HepG2 (cell line): Measurements from ENCODE around the gene TBC1D25. TPM values are rescaled to one million over a fixed set of nuclear protein-coding genes. Genes with fewer than 3 reads are reported as not detected.
A peak's percentile ranks its signal among the peaks of the same experiment; 100 is the strongest.

Experiments
- ATAC-seq: fragments of 200-7000 bp; cut with Tn5 transposase; 3 replicates; pipeline ENCODE4 v1.9.1; 2020; ENCODE audit warnings: mild to moderate bottlenecking, moderate library complexity
- BruUV-seq: library from RNA; stranded (reverse); fragments of 400-500 nt; replicated peaks from 2 replicates; lab custom pipeline; 2021; lab: Mats Ljungman, UMichigan
- CTCF ChIA-PET: fragments of 300-600 bp; formaldehyde crosslinking; extraction: SDS; loops from one replicate; lab custom pipeline; 2021; ENCODE audit warnings: low total read pairs, inconsistent platforms, low intra/inter-chr PET ratio; lab: Yijun Ruan, JAX
- POLR2A ChIA-PET: fragments of 350-600 bp; sonication (Branson Sonifier 250); formaldehyde crosslinking; loops from one replicate; lab custom pipeline; 2020; ENCODE audit warnings: antibody characterized with exemption, inconsistent platforms; lab: Yijun Ruan, JAX
- DNase-seq: peaks from one replicate; pipeline ENCODE4 v3.0.0-alpha.2; 2015; ENCODE audit warnings: low spot score
- FAIRE-seq: peaks from 3 replicates; lab custom pipeline; 2011; peaks lifted over from hg19 to GRCh38; lab: Jason Lieb, UNC
- H2AFZ ChIP-seq: one replicate; pipeline ENCODE4 v1.6.1; 2011; ENCODE audit warnings: low read length, inconsistent platforms
- H3K27ac ChIP-seq: fragments of 300-600 bp; 3 replicates; pipeline ENCODE4 v1.8.0; 2011; ENCODE audit warnings: mixed run types, mild to moderate bottlenecking, mixed read lengths, low read length, inconsistent platforms; ENCODE audit not compliant: insufficient read depth; ENCODE audit errors: extremely low read length
- H3K27me3 ChIP-seq, 2 experiments: fragments of 200-600 bp in 1 of 2; 2 replicates in 1 of 2; 3 replicates in 1 of 2; pipeline versions ENCODE4 v1.6.0 to v1.8.0; 2011; ENCODE audit warnings: low read length in 2 of 2, mild to moderate bottlenecking in 2 of 2, moderate library complexity in 2 of 2, inconsistent platforms in 1 of 2; ENCODE audit not compliant: insufficient read depth in 2 of 2, control insufficient read depth in 1 of 2
- H3K36me3 ChIP-seq, 2 experiments: fragments of 200-600 bp in 1 of 2; replicated peaks in 1 of 2; 2 replicates in 1 of 2; 3 replicates in 1 of 2; pipeline versions ENCODE4 v1.5.1 to v1.8.0; 2011; ENCODE audit warnings: low read length in 2 of 2, inconsistent platforms in 1 of 2; ENCODE audit not compliant: insufficient read depth in 2 of 2, control insufficient read depth in 1 of 2
- H3K4me1 ChIP-seq: 2 replicates; pipeline ENCODE4 v1.5.1; 2012; ENCODE audit warnings: low read length, inconsistent platforms; ENCODE audit not compliant: insufficient read depth
- H3K4me2 ChIP-seq: 2 replicates; pipeline ENCODE4 v1.6.0; 2011; ENCODE audit warnings: low read depth, low read length, inconsistent platforms
- H3K4me3 ChIP-seq, 3 experiments: fragments of 200-600 bp in 1 of 3; sonication (generic), shearing (Covaris generic) in 1 of 3; replicated peaks in 1 of 3; 2 replicates each; pipeline ENCODE4 v1.5.1; 2011 to 2016; ENCODE audit warnings: low read length in 3 of 3, inconsistent platforms in 2 of 3, low read depth in 2 of 3, mild to moderate bottlenecking in 2 of 3, control low read depth in 1 of 3, mixed read lengths in 1 of 3; ENCODE audit not compliant: insufficient read depth in 1 of 3
- H3K79me2 ChIP-seq: one replicate; pipeline ENCODE4 v1.6.1; 2011; ENCODE audit warnings: low read length, inconsistent platforms; ENCODE audit not compliant: insufficient read depth
- H3K9ac ChIP-seq: 2 replicates; pipeline ENCODE4 v1.6.0; 2011; ENCODE audit warnings: mild to moderate bottlenecking, low read depth, low read length, inconsistent platforms; ENCODE audit not compliant: insufficient read depth
- H3K9me3 ChIP-seq: 2 replicates; pipeline ENCODE4 v1.5.1; 2012; ENCODE audit warnings: mild to moderate bottlenecking, low read length
- H4K20me1 ChIP-seq: 2 replicates; pipeline ENCODE4 v1.6.0; 2011; ENCODE audit warnings: inconsistent platforms, mild to moderate bottlenecking, low read length, moderate library complexity; ENCODE audit not compliant: insufficient read depth
- DR1 ChIP-seq: sonication (generic); formaldehyde crosslinking; IDR thresholded peaks from 2 replicates; pipeline ENCODE4 v1.8.0; 2021; ENCODE audit warnings: mild to moderate bottlenecking, missing genetic modification reagents, inconsistent platforms
- FOXK2 ChIP-seq: fragments of 450-650 bp; IDR thresholded peaks from 2 replicates; pipeline ENCODE4 v1.6.1; 2016
- KDM1A ChIP-seq: IDR thresholded peaks from 2 replicates; pipeline ENCODE4 v1.6.1; 2016; ENCODE audit warnings: missing compliant biosample characterization
- NR3C1 ChIP-seq: sonication (generic); formaldehyde crosslinking; IDR thresholded peaks from 2 replicates; pipeline ENCODE4 v1.4.0; 2020; ENCODE audit warnings: missing genetic modification reagents
- NRL ChIP-seq: sonication (generic); formaldehyde crosslinking; IDR thresholded peaks from 2 replicates; pipeline ENCODE4 v1.5.0; 2020; ENCODE audit warnings: missing genetic modification reagents, mild to moderate bottlenecking, moderate library complexity, borderline replicate concordance
- REPIN1 ChIP-seq: sonication (generic); formaldehyde crosslinking; IDR thresholded peaks from 2 replicates; pipeline ENCODE4 v1.8.0; 2022; ENCODE audit warnings: missing genetic modification reagents, low read depth, mild to moderate bottlenecking, borderline replicate concordance
- TAF1 ChIP-seq: sonication (generic); formaldehyde crosslinking; IDR thresholded peaks from 2 replicates; pipeline ENCODE4 v1.4.0; 2020; ENCODE audit warnings: missing genetic modification reagents
- ZMYM3 ChIP-seq: sonication (generic); formaldehyde crosslinking; IDR thresholded peaks from 2 replicates; pipeline ENCODE4 v1.5.1; 2020; ENCODE audit warnings: mild to moderate bottlenecking, missing genetic modification reagents
- WGBS: methylation state at CpG from one replicate; pipeline ENCODE4 v1.1.6; 2017; ENCODE audit warnings: low lambda C conversion rate; 5-methylcytosine and 5-hydroxymethylcytosine counted together
- in situ Hi-C: cut with HindIII; loops from 2 replicates; pipeline ENCODE4 v1.10.0; 2017; ENCODE audit warnings: low pct_unique_long_range_greater_than_20kb; ENCODE audit not compliant: extremely low pct_ligation_motif_present
- intact Hi-C: fragments of 100-400 bp; cut with micrococcal nuclease; formaldehyde crosslinking; loops from one replicate; pipeline ENCODE4 v1.10.0; 2022; ENCODE audit not compliant: unreplicated experiment
- polyA plus RNA-seq, 8 experiments: library from polyadenylated mRNA; depleted of rRNA in 3 of 8; stranded (reverse) in 7 of 8; unstranded in 1 of 8; fragments of >200 nt; fragmentation: Illumina TruSeq in 4 of 8; extraction: Trizol in 4 of 8; gene quantifications; 2 replicates each; pipeline versions ENCODE4 v1.2.1 to v1.2.3, GENCODE V29; 2011 to 2016; ENCODE audit warnings: low read depth in 4 of 8, missing spikeins in 1 of 8, mixed read lengths in 1 of 8; ENCODE audit not compliant: insufficient read depth in 1 of 8
- total RNA-seq, 5 experiments: library from RNA; depleted of rRNA; stranded (reverse); fragments of >200 nt; fragmentation: Illumina TruSeq; extraction: Trizol; gene quantifications; 2 replicates each; pipeline ENCODE4 v1.2.3, GENCODE V29; 2016; ENCODE audit warnings: low read depth in 1 of 5
- TF ChIP-seq, protein P1 (sequence below): sonication (generic); formaldehyde crosslinking; conservative IDR thresholded peaks from 2 replicates; pipeline ENCODE4 v1.8.0; 2022; ENCODE audit warnings: mild to moderate bottlenecking, moderate library complexity, missing genetic modification reagents
- TF ChIP-seq, protein P2 (sequence below): sonication (generic); formaldehyde crosslinking; IDR thresholded peaks from 2 replicates; pipeline ENCODE4 v1.5.1; 2020; ENCODE audit warnings: mild to moderate bottlenecking, missing genetic modification reagents, moderate library complexity
- TF ChIP-seq, protein P3 (sequence below): sonication (generic); formaldehyde crosslinking; IDR thresholded peaks from 2 replicates; pipeline ENCODE4 v1.4.0; 2020; ENCODE audit warnings: missing genetic modification reagents

Gene TBC1D25
- total and polyA plus RNA-seq, 2 of the 13 experiments (the other 11 are each of a cell fraction or from before 2014, with no cell fraction given), result 3.5 to 4.7 TPM

DNA sequence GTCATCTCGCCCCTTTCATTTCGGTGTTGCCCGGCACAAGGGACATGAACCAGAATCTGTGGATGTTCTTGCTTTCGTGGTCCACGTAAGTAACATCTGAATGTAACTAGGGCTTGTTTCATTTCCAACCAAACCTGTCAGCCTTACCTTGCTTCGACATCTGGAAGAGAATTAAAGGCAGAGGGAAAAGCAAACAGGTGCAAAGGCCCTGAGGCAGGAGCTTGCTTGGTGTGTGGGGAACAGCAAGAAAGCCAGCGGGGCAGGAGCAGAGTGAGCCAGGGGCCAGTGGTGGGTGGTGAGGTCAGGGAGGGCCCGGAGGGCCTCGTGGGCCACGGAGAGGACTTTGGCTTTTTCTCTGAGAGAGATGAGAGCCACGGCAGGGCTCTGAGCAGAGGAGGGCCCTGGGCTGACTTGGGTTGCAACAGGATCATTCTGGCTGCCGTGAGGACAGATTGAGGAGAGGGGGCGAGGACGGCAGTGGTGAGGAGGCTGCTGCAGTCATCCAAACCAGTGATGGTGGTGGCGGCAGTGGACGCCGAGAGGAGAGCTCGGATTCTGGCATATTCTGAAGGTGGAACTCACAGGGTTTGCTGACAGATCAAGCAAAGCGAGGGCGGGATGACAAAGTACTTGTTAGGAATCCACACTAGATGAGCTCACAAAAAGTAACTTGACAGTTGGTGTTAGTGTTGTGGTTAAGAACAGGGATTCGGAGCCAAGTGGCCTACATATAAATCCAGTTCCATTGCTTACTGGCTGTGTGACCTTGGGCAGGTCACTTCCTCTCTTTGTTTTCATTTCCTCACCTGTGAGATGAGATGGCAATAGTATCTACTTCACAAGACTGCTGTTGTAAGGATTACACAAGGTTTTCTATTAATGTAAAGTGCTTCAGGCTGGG, 50.9 kb downstream of the TBC1D25 start:
- Histone ChIP-seq H3K4me2 (peak overlapping the region; percentile 29), H3K27ac (peak overlapping the region; percentile 43), H4K20me1 (no peaks in the 10 kb centered on the region), H3K9me3 (no peaks in the 10 kb centered on the region), H3K27me3 (no peaks in the 10 kb centered on the region), H3K9ac (peak overlapping the region; percentile 52), H3K36me3 (no peaks in the 10 kb centered on the region), H3K4me3 (no peak overlapping the region; a peak in 1 of 6 replicates), H3K79me2 (no peaks in the 10 kb centered on the region), H2AFZ (no peak overlapping the region), H3K4me1 (peaks cover 32% of the 10 kb centered on the region)
- BruUV-seq, result TSS peak; percentile 84
- ChIA-PET POLR2A (interaction anchor here (1.2 to 1.9 kb wide), 3 partner anchors 12 to 16 kb away, joined by 6 to 8 read pairs (median 7); partner anchors contain the start of gene RBM3), CTCF (no interaction called here)
- in situ Hi-C loops (no loop called here), intact Hi-C loops (no loop called here)
- FAIRE-seq (no peak), ATAC-seq (peak; percentile 69), DNase-seq (peak; percentile 18)
- TF ChIP-seq FOXK2 (no peak), ZMYM3 (CRISPR knock-in tag) (peak; percentile 83), NRL (no peak), TAF1 (CRISPR knock-in tag) (0 out of 2 replicates have a peak, but pooled peaks have one; percentile 13), KDM1A (CRISPR knock-in tag) (peak; percentile 49; the same call in 1 of the 2 replicates), DR1 (CRISPR knock-in tag) (no peak), REPIN1 (CRISPR knock-in tag) (no peak), NR3C1 (CRISPR knock-in tag) (no peak)
- TF ChIP-seq, protein P1, sequence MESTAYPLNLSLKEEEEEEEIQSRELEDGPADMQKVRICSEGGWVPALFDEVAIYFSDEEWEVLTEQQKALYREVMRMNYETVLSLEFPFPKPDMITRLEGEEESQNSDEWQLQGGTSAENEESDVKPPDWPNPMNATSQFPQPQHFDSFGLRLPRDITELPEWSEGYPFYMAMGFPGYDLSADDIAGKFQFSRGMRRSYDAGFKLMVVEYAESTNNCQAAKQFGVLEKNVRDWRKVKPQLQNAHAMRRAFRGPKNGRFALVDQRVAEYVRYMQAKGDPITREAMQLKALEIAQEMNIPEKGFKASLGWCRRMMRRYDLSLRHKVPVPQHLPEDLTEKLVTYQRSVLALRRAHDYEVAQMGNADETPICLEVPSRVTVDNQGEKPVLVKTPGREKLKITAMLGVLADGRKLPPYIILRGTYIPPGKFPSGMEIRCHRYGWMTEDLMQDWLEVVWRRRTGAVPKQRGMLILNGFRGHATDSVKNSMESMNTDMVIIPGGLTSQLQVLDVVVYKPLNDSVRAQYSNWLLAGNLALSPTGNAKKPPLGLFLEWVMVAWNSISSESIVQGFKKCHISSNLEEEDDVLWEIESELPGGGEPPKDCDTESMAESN (CRISPR knock-in tag), result no peak
- TF ChIP-seq, protein P2, sequence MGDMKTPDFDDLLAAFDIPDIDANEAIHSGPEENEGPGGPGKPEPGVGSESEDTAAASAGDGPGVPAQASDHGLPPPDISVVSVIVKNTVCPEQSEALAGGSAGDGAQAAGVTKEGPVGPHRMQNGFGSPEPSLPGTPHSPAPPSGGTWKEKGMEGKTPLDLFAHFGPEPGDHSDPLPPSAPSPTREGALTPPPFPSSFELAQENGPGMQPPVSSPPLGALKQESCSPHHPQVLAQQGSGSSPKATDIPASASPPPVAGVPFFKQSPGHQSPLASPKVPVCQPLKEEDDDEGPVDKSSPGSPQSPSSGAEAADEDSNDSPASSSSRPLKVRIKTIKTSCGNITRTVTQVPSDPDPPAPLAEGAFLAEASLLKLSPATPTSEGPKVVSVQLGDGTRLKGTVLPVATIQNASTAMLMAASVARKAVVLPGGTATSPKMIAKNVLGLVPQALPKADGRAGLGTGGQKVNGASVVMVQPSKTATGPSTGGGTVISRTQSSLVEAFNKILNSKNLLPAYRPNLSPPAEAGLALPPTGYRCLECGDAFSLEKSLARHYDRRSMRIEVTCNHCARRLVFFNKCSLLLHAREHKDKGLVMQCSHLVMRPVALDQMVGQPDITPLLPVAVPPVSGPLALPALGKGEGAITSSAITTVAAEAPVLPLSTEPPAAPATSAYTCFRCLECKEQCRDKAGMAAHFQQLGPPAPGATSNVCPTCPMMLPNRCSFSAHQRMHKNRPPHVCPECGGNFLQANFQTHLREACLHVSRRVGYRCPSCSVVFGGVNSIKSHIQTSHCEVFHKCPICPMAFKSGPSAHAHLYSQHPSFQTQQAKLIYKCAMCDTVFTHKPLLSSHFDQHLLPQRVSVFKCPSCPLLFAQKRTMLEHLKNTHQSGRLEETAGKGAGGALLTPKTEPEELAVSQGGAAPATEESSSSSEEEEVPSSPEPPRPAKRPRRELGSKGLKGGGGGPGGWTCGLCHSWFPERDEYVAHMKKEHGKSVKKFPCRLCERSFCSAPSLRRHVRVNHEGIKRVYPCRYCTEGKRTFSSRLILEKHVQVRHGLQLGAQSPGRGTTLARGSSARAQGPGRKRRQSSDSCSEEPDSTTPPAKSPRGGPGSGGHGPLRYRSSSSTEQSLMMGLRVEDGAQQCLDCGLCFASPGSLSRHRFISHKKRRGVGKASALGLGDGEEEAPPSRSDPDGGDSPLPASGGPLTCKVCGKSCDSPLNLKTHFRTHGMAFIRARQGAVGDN, result peak; percentile 48
- TF ChIP-seq, protein P3, sequence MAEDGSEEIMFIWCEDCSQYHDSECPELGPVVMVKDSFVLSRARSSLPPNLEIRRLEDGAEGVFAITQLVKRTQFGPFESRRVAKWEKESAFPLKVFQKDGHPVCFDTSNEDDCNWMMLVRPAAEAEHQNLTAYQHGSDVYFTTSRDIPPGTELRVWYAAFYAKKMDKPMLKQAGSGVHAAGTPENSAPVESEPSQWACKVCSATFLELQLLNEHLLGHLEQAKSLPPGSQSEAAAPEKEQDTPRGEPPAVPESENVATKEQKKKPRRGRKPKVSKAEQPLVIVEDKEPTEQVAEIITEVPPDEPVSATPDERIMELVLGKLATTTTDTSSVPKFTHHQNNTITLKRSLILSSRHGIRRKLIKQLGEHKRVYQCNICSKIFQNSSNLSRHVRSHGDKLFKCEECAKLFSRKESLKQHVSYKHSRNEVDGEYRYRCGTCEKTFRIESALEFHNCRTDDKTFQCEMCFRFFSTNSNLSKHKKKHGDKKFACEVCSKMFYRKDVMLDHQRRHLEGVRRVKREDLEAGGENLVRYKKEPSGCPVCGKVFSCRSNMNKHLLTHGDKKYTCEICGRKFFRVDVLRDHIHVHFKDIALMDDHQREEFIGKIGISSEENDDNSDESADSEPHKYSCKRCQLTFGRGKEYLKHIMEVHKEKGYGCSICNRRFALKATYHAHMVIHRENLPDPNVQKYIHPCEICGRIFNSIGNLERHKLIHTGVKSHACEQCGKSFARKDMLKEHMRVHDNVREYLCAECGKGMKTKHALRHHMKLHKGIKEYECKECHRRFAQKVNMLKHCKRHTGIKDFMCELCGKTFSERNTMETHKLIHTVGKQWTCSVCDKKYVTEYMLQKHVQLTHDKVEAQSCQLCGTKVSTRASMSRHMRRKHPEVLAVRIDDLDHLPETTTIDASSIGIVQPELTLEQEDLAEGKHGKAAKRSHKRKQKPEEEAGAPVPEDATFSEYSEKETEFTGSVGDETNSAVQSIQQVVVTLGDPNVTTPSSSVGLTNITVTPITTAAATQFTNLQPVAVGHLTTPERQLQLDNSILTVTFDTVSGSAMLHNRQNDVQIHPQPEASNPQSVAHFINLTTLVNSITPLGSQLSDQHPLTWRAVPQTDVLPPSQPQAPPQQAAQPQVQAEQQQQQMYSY, result peak; percentile 82
- 55% methylated on average over 15 of the region's 21 CpGs for WGBS
